Heart left ventricle (tissue), 16 donors: ENCODE data around the gene GCHFR. TPM values are rescaled to one million over a fixed set of nuclear protein-coding genes. Genes with fewer than 3 reads are reported as not detected.

Experiments used
- ATAC-seq, 4 donors: fragments of 200-7000 bp; cut with Tn5 transposase; one replicate each; pipeline ENCODE4 v1.9.1; 2020 to 2022; ENCODE audit warnings: moderate library complexity in 4 of 4, mild to moderate bottlenecking in 3 of 4, moderate number of reproducible peaks in 1 of 4
- DNase-seq, 5 donors: peaks; one replicate each; pipeline ENCODE4 v3.0.0-alpha.2; 2020
- H3K27ac ChIP-seq, 12 donors: fragments of 200-600 bp; sonication (generic) in 4 of 12; one replicate each; pipeline versions ENCODE4 v1.5.0 to v1.8.0; 2016 to 2022; ENCODE audit warnings: mild to moderate bottlenecking in 2 of 12
- H3K27me3 ChIP-seq, 9 donors: fragments of 200-600 bp; sonication (generic) in 2 of 9; one replicate each; pipeline versions ENCODE4 v1.5.1 to v1.8.0; 2016 to 2022; ENCODE audit warnings: mild to moderate bottlenecking in 3 of 9
- H3K36me3 ChIP-seq, 9 donors: fragments of 200-600 bp; sonication (generic) in 2 of 9; one replicate each; pipeline versions ENCODE4 v1.5.0 to v1.8.0; 2018 to 2022; ENCODE audit warnings: mild to moderate bottlenecking in 2 of 9
- H3K4me1 ChIP-seq, 12 donors: fragments of 200-600 bp; sonication (generic) in 4 of 12; one replicate each; pipeline versions ENCODE4 v1.5.0 to v1.8.0; 2016 to 2022; ENCODE audit warnings: mild to moderate bottlenecking in 3 of 12
- H3K4me3 ChIP-seq, 12 donors: fragments of 200-600 bp; sonication (generic) in 4 of 12; one replicate each; pipeline versions ENCODE4 v1.5.0 to v1.8.0; 2017 to 2022; ENCODE audit warnings: mild to moderate bottlenecking in 9 of 12, moderate library complexity in 4 of 12
- H3K9me3 ChIP-seq, 12 donors: fragments of 200-600 bp; sonication (generic) in 4 of 12; one replicate each; pipeline versions ENCODE4 v1.5.0 to v1.8.0; 2016 to 2022; ENCODE audit warnings: mild to moderate bottlenecking in 1 of 12
- POLR2A ChIP-seq, 2 donors: fragments of 450-650 bp; IDR thresholded peaks; one replicate each; pipeline ENCODE4 v1.6.1; 2017; ENCODE audit warnings: antibody characterized with exemption in 2 of 2, mild to moderate bottlenecking in 2 of 2, moderate library complexity in 2 of 2
- WGBS, 4 donors: extraction: QIAGEN DNeasy Blood & Tissue Kit in 2 of 4; methylation state at CpG; one replicate each; pipeline versions ENCODE4 v1.1.5 to v1.1.7; 2013 to 2018; 5-methylcytosine and 5-hydroxymethylcytosine counted together
- intact Hi-C, 10 donors: fragments of 100-400 bp; cut with DNase I; formaldehyde crosslinking; loops; one replicate each; pipeline versions ENCODE4 v1.11.1 to v1.14.2; 2022
- polyA plus RNA-seq, 2 donors: library from polyadenylated mRNA; stranded (reverse); fragments of 200-250 nt; gene quantifications; one replicate each; pipeline ENCODE4 v1.2.3, GENCODE V29; 2013
- total RNA-seq, 9 donors: library from RNA; depleted of rRNA in 2 of 9; stranded (reverse); fragments of >200 nt in 2 of 9; fragmentation: NEBNext Ultra II Directional in 3 of 9; extraction: Animal tissue kit (Norgen Biotek cat#: 25700) in 3 of 9; gene quantifications; one replicate each; pipeline versions ENCODE4 v1.1.0 to v1.2.4, GENCODE V29; 2016 to 2023
- TF ChIP-seq, protein P1 (sequence below), 12 donors: fragments of 200-600 bp; sonication (generic) in 4 of 12; IDR thresholded peaks; one replicate each; pipeline versions ENCODE4 v1.5.0 to v1.8.0; 2018 to 2022; ENCODE audit warnings: antibody characterized with exemption in 12 of 12, mild to moderate bottlenecking in 5 of 12
- donor health status: ischemic (EF 13 %, LVEDD 7.1; RV severe dilation, severe dysfunction).
- donor health status: healthy with polysubstance abuse.
- donor health status: DM: no; HTN: yes; CAD: no.
- donor health status: DM: no; HTN: no; CAD: no.
- donor health status: ischemic (EF 25% LVEDD 6.9; RV normal size, moderate dysfunction).
- donor health status: ischemic (EF 25% LVEDD 5.7; RV mildly dilated, moderate dysfunction).
- donor health status: healthy.
- donor health status: DM: yes; HTN: yes; CAD: no.
- donor health status: ischemic (EF 35%, LVEDD 5.7; RV mildly dilated, moderate dysfunction).
- donor health status: nonischemic (EF 11% LVEDD 7.7; RV severe dilation, severe dysfunction).
- donor health status: DM: yes; HTN: yes; CAD: no.
- donor health status: PGD.
- donor health status: ischemic (EF 29% LVEDD 5.4; RV normal size, mild dysfunction).
- donor health status: nonischemic (EF 23%, LVEDD 6.1; RV moderate dilation, normal function).

Gene GCHFR
- total and polyA plus RNA-seq, 11 donors, result 1.6 to 24.0 (median 6.6) TPM

DNA sequence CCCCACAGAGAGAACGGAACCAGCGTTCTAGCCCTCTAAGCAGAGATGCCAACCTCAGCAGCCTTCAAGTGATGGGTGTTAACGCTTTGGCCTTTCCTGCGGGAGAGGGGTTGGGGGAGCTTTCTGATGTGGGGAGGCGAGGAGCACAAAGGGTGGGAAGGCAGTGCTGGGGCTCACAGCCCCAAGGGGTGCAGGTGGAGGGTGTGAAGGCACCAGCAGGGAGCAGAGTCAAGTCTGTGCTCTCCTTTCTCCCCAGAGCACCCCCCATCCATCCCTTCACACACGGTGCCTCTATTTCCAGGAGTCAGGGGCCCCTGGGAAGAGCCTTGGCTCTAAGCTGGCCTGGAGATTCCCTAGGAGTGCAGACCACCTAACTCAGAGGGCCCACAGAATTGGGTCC, 10.0 kb downstream of the GCHFR start:
- H3K4me1 ChIP-seq, result peaks cover 0 to 24% (median 2%) of the 10 kb centered on the region in 12 donors
- 92 to 96% (median 93%) methylated on average over 6 of the region's 6 CpGs for WGBS, 4 donors
- intact Hi-C loops, result no loop called here
- peaks cover 2 to 89% (median 74%) of the 10 kb centered on the region in 9 donors for H3K36me3 ChIP-seq
- no peak overlapping the region for H3K27ac ChIP-seq
- ATAC-seq, result no peak
- no peak for DNase-seq
- H3K9me3 ChIP-seq, result no peaks in the 10 kb centered on the region
- H3K4me3 ChIP-seq, result no peak overlapping the region
- H3K27me3 ChIP-seq, result no peaks in the 10 kb centered on the region
- TF ChIP-seq, protein P1, sequence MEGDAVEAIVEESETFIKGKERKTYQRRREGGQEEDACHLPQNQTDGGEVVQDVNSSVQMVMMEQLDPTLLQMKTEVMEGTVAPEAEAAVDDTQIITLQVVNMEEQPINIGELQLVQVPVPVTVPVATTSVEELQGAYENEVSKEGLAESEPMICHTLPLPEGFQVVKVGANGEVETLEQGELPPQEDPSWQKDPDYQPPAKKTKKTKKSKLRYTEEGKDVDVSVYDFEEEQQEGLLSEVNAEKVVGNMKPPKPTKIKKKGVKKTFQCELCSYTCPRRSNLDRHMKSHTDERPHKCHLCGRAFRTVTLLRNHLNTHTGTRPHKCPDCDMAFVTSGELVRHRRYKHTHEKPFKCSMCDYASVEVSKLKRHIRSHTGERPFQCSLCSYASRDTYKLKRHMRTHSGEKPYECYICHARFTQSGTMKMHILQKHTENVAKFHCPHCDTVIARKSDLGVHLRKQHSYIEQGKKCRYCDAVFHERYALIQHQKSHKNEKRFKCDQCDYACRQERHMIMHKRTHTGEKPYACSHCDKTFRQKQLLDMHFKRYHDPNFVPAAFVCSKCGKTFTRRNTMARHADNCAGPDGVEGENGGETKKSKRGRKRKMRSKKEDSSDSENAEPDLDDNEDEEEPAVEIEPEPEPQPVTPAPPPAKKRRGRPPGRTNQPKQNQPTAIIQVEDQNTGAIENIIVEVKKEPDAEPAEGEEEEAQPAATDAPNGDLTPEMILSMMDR (IDR thresholded peaks at IDR 0.05), result no peak
- TF ChIP-seq POLR2A (IDR thresholded peaks at IDR 0.05), result no peak

DNA sequence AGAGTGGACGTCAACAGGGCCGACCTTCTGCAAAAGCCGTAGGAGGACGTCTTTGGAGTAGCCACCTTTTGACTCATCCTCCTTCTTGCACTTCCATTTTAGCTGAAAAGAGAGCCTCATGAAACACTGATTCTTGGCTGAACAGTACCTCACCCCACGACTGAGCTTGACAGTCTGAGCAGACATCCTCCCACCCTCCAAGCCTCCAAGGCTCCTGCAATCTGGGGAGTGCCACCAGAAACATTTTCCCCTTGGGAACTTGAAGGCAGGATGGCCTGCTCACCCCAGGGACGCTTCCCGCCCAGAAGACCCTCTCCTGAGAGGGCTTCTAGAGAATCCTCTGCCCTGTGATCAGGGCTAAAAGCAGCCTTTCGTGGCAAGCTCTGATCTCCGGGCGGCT, 11.1 kb downstream of the GCHFR start:
- Histone ChIP-seq H3K9me3 (no peaks in the 10 kb centered on the region), H3K4me3 (no peak overlapping the region), H3K36me3 (peaks cover 2 to 96% (median 85%) of the 10 kb centered on the region in 9 donors), H3K4me1 (peaks cover 0 to 13% (median 0%) of the 10 kb centered on the region in 12 donors), H3K27me3 (no peaks in the 10 kb centered on the region), H3K27ac (no peak overlapping the region)
- DNase-seq (no peak), ATAC-seq (no peak)
- TF ChIP-seq, protein P1 (IDR thresholded peaks at IDR 0.05), result no peak
- TF ChIP-seq POLR2A (IDR thresholded peaks at IDR 0.05), result no peak
- intact Hi-C loops, result no loop called here
- WGBS, 4 donors, result 92 to 95% (median 94%) methylated on average over 7 to 10 of the region's 10 CpGs

DNA sequence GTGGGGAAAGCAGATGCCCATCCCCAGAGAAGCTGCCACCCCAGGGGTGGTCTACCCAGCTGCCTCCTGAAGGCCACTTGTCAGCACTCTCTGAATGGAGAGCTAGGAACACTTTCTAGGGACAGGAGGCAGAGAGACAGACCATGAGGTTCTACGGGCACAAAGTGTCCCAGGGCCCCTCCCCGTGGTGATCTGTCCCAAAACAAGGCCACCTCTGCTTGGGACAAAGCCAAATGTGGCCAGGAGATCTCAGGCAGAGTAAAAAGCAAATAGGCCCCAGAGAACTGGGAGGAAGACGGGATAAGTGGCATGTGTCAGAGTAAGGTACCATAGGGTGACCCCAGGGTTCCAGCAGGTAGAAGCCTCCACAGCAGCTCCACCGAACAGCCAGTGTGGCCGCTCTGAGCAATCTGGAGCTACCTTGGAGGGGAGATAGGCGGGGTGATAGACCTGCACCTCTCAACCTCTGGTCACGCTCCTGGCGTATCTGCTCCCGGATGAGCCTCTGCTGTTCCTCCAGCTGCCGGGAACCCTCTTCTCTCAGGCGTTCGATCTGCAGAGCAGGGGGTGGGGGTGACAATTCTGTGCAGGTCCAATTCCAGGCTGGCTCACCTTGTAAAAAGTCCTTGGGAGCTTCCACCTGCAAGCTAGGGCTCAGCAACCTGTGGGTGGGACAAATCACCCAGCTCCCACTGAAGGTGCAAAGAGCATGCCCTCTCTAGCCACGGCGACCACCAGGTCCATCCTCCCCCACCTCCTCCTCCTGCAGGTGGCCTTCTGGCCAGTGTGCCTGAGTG, 12.1 kb downstream of the GCHFR start:
- peaks cover 0 to 8% (median 0%) of the 10 kb centered on the region in 12 donors for H3K4me1 ChIP-seq
- DNase-seq (no peak), ATAC-seq (no peak)
- intact Hi-C loops, result no loop called here
- WGBS, 4 donors, result 91 to 96% (median 95%) methylated on average over 13 to 14 of the region's 14 CpGs
- peaks cover 2 to 93% (median 84%) of the 10 kb centered on the region in 9 donors for H3K36me3 ChIP-seq
- H3K4me3 ChIP-seq, result no peak overlapping the region
- H3K9me3 ChIP-seq, result no peaks in the 10 kb centered on the region
- no peak for TF ChIP-seq POLR2A (IDR thresholded peaks at IDR 0.05)
- TF ChIP-seq, protein P1 (IDR thresholded peaks at IDR 0.05), result no peak
- no peaks in the 10 kb centered on the region for H3K27me3 ChIP-seq
- H3K27ac ChIP-seq, result no peak overlapping the region

DNA sequence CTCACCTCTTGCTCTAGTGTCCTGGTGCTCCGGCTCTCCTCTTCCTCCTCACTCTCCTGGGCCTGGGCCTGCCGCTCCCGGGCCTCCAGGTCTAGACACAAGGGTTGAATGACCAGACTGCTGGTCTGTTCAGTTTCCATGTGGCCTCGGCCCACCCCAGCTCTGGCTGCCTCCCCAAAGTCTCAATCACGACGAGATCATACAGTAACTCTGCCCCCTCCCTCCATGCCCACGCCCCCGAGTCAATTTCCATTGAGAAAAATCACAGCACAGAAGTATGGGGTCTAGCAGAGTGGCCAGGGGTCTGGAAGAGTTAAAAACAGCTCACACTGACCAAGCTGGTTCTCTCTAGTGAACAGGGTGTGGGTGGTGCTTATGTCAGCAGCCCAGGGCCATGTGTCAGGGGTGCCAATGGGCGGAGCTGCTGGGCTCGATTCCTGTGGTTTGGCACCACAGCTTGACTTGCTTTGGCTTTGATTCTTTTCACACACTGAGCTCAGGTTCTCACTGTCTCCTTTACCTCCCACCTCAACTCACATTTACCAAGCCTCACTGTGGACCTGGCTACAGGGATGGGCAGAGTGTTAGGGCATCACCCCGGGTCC, 12.8 kb downstream of the GCHFR start:
- peaks cover 0 to 8% (median 0%) of the 10 kb centered on the region in 12 donors for H3K4me1 ChIP-seq
- no peaks in the 10 kb centered on the region for H3K9me3 ChIP-seq
- no peak overlapping the region for H3K4me3 ChIP-seq
- H3K36me3 ChIP-seq, result peaks cover 2 to 86% (median 83%) of the 10 kb centered on the region in 9 donors
- DNase-seq (no peak), ATAC-seq (peak in 1 of 4 donors; percentile 32)
- 83 to 86% (median 86%) methylated on average over 11 of the region's 11 CpGs for WGBS, 4 donors
- intact Hi-C loops, result no loop called here
- H3K27ac ChIP-seq, result no peak overlapping the region
- no peaks in the 10 kb centered on the region for H3K27me3 ChIP-seq
- TF ChIP-seq, protein P1 (IDR thresholded peaks at IDR 0.05), result no peak
- no peak for TF ChIP-seq POLR2A (IDR thresholded peaks at IDR 0.05)
